GM12874 (cell line): ENCODE data around the gene IQCN.

Source experiments
- TF ChIP-seq, protein P1 (sequence below): IDR thresholded peaks from 2 replicates; pipeline ENCODE4 v1.5.1; 2011; ENCODE audit warnings: low read depth, mild to moderate bottlenecking, control low read depth, low read length, moderate library complexity; ENCODE audit not compliant: insufficient read depth

Gene IQCN

DNA sequence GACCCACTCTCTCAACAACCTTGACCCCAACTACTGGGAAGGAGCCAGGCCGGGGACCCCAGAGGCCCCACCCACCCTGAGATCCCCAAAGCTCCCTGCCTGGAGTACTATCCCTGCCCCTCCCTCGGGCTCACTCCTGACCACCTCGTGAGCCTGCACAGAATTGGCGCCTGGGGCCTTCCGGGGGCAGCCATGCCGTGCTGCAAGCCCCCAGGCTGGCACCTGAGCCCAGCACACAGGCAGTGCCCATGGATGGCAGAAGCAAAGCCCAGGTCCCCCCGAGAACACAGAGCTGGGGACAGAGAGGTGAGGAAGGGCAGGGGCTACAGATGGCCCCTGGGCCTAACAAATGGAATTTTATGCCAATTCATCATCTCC is 34.7 kb upstream of the IQCN start:
- TF ChIP-seq, protein P1, sequence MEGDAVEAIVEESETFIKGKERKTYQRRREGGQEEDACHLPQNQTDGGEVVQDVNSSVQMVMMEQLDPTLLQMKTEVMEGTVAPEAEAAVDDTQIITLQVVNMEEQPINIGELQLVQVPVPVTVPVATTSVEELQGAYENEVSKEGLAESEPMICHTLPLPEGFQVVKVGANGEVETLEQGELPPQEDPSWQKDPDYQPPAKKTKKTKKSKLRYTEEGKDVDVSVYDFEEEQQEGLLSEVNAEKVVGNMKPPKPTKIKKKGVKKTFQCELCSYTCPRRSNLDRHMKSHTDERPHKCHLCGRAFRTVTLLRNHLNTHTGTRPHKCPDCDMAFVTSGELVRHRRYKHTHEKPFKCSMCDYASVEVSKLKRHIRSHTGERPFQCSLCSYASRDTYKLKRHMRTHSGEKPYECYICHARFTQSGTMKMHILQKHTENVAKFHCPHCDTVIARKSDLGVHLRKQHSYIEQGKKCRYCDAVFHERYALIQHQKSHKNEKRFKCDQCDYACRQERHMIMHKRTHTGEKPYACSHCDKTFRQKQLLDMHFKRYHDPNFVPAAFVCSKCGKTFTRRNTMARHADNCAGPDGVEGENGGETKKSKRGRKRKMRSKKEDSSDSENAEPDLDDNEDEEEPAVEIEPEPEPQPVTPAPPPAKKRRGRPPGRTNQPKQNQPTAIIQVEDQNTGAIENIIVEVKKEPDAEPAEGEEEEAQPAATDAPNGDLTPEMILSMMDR: no peak

DNA sequence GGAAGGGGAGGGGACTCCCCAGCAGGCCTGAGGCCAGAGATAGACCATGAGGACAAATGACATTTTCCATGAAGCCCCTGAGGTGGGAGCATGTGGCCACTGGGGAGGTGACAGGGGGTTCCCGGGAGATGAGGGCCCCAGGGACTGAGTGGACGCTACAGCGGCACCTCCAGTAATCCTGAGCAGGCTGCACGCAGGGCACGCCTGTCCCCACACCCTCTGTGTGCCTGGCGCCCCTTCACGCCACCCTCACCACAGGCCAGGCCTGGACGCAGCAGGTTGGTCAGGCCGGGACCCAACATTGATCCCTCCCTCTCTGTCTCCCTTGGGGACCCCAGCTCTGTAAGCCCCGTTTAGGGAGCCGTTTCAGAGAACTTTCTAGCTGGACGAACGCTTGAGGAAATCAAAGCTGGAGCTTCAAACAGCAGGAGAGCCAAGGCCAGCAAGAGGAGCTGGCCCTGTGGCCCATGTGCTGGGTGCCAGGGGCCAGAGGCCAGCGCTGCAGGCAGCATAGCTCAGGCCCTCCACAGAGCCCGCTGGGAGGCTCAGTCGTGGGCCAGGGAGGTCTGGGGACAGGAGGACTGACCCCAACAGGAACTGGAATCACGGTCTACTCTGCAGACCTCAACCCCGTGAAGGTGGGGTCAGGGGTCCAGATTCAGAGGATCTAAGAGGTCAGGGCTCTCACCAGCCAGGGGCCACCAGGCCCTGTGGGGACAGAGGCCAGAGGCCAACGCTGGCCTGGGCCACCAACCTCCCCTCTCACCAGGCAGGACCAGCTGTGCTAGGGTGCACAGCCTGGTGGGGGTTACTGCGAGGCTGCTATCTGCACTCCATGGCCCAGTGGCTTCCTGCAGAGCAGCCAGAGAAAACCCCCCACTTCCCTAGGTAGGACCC is 34.0 kb upstream of the IQCN start:
- TF ChIP-seq, protein P1: no peak

DNA sequence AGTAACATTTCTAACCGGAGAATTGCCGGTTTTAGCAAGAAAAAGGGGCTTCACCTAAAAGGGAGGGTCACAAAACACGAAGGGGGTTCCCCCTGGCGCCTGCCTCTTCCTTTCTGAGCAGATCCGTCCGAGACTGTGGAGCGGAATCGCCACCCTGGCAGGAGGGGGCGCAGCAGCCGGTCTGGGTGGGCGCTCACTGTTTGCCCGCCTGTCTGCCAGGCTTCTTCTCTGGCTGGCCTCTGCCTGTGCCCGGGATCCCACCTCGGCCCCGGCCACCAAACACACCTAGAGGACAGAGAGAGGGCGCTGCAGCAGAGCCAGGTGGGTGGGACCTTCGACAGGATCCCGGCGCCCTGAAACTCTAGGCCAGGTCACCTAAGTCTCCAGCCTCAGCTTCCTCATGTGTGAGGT is 33.0 kb upstream of the IQCN start:
- TF ChIP-seq, protein P1: no peak

DNA sequence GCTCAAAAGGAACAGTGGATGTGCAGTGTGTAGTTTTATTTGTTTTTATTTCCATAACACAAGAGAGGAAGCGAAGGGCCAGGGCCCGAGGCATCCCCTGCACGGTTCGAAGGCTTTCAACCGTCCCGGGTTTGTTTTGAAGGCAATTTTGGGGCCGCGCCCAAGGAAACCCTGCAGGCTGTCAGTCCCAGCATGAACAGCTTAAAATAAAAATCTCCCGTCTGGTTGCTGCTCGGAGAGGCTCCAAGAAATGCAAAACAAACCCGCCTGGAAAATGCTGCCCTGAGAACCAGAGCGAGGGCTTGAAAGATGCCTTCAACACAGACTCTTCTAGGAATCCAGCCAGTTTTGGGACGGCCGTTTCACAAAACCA is 32.6 kb upstream of the IQCN start:
- TF ChIP-seq, protein P1: no peak

DNA sequence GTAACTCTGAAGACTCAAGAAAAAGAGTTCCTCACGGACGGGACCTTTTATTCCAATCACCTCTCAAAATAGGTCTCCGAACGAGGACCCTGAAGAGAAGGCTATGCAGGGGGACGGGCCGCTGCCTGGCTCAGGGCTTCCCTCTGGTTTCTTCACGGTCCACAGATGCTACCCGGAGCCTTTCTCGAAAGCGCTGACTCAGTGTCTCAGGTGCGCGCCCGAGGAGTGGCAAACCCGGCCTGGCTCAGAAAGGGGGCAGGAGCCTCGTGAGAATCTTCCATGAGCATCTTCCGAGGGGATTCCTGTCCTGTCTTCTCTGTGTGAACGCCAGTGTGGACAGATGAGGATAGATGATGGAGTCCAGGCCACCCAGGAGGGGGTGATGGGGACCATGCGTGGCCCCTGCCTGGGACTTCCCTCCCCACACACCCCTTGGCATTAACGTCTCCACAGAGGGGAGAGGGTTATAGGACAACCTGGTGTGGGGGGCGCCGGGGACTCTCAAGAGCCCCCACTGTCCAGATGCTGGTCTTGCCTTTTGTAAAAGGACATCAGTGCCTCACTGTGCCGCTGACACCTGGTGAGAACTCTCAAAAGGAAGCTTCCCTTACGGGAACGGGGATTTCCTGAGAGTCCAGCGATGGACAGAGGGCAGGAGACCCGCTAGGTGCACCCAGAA is 32.1 kb upstream of the IQCN start:
- TF ChIP-seq, protein P1: no peak

DNA sequence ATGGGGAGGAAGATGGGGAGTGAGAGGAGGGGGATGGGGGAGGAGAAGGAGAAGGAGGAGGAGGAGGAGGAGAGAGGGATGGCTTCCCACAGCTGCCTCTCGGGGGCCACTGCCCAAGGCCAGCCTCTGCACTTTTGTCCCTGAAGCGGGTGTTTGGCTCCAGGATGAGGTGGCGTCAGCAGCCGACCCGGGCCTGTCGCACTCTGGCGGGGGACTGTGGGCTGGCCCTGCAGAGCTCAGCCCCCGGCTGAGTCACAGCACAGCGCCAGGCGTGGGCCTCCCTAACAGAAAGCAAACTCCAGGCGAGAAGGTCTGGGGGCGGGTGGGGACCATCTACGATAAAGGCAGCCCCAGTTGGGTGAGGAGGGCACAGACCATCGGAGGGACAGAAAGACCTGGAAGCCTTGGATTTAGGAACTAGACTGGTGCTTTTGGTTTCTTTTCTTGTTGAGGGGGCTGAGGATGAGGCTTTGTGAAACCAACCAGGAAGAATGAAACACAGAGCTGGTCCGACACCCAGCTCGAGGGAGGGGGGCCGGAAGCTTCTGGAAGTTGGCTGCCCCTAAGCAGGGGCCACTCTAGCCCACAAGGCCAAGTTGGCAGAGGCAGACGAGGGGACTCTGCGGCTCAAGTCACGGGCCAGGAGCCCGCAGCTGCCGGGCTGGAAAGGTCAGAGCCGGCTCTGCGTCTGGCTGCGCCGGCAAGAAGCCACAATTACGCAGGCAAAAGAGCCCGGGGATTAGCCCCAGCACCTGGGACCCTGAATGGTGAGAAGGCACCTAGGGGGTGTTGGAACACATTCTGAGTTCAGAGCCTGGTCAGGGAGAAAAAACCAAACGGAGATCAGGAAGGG is 30.4 kb upstream of the IQCN start:
- TF ChIP-seq, protein P1: no peak

DNA sequence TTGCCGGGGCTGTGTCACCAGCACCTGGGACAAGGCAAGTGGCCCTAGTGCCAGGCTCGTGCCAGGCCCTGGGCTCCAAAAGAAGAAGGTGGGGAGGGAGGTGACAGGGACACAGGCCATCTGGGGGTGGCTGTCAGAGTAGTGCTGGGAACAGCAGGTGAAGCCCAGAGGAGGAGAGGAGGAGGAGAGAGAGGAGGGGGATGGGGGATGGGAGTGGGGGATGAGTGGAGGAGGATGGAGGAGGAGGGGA is 29.9 kb upstream of the IQCN start:
- TF ChIP-seq, protein P1: no peak
